Activated CD4-positive, alpha-beta T cell treated with anti-CD3 and anti-CD28 coated beads, Interleukin-2, amount 50 U/mL, for 4 hours (primary cell): ENCODE results near the gene GRAMD2A.
"Not testable (repeated sequence)": the region's sequence is repeated elsewhere in the genome, so short reads cannot be mapped to it uniquely, and the experiment has no call there.

ENCODE experiments used
- DNase-seq, 2 experiments: peaks; one replicate each; pipeline ENCODE4 v3.0.0-alpha.2; 2020

GRAMD2A gene

GRCh38 chr15:72182673-72183072 lies 14.9 kb downstream of the GRAMD2A start:
- DNase-seq, result no peak

DNA sequence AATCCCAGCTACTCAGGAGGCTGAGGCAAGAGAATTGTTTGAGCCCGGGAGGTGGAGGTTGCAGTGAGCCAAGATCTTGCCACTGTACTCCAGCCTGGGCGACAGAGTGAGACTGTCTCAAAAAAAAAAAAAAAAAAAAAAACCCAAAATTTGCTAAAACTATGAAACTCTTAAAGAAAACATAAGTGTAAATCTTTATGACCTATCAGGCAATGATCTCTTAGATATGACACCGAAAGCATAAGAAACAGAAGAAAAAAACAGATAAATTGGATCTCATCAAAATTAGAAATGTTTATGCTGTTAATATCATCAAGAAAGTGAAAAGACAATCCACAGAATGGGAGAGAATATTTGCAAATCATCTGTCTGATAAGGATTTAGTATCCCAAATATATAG lies 15.3 kb downstream of the GRAMD2A start:
- DNase-seq, result no peak

GRCh38 chr15:72180761-72181324 lies 16.7 kb downstream of the GRAMD2A start:
- no peak for DNase-seq

GRCh38 chr15:72179950-72180581 lies 17.5 kb downstream of the GRAMD2A start:
- no peak for DNase-seq

DNA sequence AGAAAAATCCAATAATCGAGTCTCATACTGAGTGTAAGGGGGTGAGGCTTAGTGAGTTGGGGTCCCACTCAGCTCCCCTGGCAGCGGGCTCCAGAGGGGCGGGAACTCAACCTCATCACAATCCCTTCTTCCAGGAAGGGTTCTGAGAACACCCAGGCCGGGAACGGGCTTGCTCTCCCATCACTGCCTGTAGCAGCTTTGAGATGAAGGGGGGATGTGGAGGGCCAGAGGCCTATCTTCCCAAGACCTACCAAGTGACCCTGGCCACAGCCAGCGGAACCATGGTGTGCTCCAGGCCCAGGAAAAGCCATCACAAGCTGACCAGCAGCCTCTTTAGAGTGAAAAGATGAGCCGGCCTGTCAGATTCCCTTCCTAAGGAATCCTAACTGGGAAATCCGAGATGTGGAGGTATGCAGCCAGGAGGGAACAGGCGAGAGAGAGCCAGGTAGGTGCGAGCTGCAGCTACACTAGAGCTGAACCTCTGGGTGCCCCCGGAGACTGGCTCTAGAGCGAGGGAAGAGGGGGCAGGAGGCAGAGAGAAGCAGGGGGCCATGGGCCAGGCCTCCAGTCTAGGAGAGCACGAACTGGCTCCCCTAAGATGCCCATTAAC lies 18.5 kb downstream of the GRAMD2A start:
- DNase-seq, result no peak

- no peak for DNase-seq
Measured at GRCh38 chr15:72176743-72177142, 20.8 kb downstream of the GRAMD2A start.

GRCh38 chr15:72176159-72176558 lies 21.4 kb downstream of the GRAMD2A start:
- DNase-seq, result no peak

- DNase-seq, result no peak
Measured at GRCh38 chr15:72175186-72176044, 22.2 kb downstream of the GRAMD2A start.

GRCh38 chr15:72174551-72175165 lies 22.9 kb downstream of the GRAMD2A start:
- no peak for DNase-seq

DNA sequence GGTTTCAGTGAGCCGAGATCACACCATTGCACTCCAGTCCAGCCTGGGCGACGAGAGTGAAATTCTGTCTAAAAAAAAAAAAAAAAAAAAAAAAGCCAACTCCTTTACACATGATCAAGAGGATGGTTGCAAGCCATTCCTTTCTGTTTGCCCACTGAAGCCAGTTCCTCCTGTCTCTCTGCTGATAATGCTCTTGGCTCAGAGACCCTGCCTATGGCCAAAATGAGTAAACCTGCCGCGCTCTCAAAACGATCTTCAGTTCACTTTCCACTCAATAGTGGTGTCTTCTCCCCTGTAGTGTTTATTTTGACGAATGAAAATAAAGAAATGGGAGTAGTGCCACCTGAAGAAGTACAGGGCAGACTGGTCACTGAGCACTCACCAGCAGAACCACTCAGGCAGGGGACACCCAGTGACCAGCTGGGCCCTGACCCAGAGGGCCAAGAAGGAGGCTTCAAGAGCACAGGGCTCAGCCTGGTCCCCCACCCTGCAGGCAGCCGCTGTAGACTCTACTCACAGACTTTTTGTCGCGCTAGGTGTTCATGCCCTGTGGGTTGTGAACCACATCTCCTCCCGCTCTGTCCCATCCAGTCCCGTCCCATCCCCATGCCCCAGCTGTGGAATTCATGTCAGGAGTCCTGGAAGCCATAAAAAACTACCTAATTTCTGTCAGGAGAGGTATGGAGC lies 23.6 kb downstream of the GRAMD2A start:
- DNase-seq, result no peak

- DNase-seq, result no peak
Measured at GRCh38 chr15:72173401-72173800, 24.2 kb downstream of the GRAMD2A start.

DNA sequence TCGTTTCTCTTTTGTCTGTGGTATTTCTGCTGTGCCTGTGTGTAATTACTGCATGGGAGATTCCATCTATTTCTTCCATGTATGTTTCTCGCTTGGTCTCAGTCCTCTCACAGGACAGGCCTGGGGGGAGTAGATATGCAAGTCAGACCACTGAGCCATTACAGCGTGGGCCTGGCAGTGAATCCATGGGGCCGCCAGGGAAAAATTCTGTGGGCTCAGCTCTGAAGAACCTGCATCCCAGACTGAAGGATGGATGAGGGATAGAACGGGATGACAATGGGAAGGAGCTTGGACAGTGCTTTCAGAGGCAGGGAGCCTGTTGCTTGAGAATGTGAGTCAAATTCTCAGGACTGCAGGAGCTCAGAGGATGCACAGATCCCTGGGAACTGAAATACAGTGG lies 24.8 kb downstream of the GRAMD2A start:
- no peak for DNase-seq

DNA sequence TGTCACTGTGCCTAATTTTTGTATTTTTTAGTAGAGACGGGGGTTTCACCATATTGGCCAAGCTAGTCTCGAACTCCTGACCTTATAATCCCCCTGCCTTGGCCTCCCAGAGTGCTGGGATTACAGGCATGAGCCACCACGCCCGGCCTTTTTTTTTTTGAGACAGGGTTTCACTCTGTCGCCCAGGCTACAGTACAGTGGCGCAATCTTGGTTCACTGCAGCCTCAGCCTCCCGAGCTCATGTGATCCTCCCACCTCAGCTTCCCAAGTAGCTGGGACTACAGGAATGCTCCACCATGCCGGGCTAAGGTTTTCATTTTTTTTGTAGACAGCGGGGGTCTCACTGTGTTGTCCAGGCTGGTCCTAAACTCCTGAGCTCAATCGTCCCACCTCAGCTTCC lies 25.6 kb downstream of the GRAMD2A start:
- DNase-seq, result not testable (repeated sequence)

- DNase-seq, result no peak
Measured at GRCh38 chr15:72170691-72171090, 26.9 kb downstream of the GRAMD2A start.

GRCh38 chr15:72169921-72170611 lies 27.5 kb downstream of the GRAMD2A start:
- no peak for DNase-seq

DNA sequence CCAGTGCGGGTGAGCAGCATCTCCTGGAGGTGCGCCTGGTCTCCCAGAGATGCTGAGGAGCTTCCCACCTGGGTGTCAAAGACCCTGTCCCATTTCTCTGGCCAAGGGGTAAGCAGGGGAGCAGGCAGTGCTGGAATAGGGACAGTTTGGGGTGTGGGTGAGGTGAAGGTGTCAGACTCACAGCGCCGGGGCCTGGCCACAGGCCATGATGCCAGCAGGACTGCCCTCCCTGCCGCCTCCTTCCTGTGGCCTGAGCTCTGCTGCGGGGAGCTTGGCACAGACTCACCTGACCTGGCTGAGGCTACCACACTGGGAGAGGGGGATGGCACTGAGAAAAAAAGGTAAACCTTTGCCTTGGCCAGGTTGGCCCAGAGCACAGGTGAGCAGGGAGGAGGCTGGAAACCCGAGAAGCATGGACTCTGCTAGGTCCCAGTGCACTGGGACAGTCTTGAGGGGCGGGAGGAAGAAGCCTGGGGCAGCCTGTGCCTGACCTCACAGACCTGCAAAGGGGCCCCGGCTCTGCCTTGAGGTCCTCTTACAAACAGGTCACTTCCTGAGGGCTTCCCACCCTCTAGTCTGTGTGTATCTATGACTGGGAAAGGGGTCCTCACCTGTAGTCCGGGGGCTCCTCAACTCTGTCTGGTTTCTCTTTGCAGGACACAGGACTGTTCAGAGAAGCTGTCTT lies 28.2 kb downstream of the GRAMD2A start:
- no peak for DNase-seq

GRCh38 chr15:72168808-72169190 lies 28.8 kb downstream of the GRAMD2A start:
- DNase-seq, result no peak

DNA sequence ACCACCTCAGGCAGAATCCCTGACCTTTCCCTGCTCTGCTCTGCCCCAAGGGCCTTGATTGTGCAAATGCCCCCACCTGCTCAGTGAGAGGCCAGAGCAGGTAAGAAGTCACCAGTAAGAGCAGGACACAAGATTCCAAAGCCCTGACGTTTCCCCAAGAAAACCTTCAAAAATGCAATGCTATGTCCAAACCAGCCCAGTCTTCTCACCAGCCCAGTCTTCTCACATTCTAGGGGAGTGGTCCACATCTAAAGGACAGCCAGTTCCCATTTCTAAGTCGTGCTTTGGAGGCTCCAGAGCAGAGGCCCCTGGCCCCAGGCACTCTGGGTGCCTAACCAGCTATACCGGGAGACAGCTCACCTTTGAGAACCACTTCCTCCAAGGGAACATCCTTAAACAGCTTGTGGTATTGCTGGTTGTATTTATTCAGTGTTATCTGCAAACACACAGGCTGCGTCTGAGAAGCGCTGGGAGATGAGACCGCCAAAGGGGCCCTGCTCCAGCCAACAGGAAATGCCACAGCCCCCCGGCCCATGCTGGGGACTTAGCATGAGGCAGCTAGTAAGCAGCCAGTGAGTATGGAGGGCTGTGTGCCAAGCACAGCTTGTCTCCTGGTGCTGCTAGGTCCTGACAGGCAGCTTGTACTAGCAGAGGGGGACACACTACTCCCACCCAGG lies 29.3 kb downstream of the GRAMD2A start:
- no peak for DNase-seq

GRCh38 chr15:72167445-72167844 lies 30.1 kb downstream of the GRAMD2A start:
- DNase-seq, result no peak

GRCh38 chr15:72166716-72167417 lies 30.7 kb downstream of the GRAMD2A start:
- DNase-seq, result no peak
